ENCODE measurements around the gene BMF.

BMF gene

GRCh38 chr15:40053831-40054604 is 54.7 kb downstream of the BMF start:
- DNase-seq (ENCODE audit: low read depth), result no peak
- no peak overlapping the region for H3K4me3 ChIP-seq (ENCODE audit: low read depth, low read length)

- no peak for DNase-seq (ENCODE audit: low read depth)
- H3K4me3 ChIP-seq (ENCODE audit: low read depth, low read length), result no peak overlapping the region
Observed at GRCh38 chr15:40053079-40053830, 55.4 kb downstream of the BMF start.

- no peak overlapping the region for H3K4me3 ChIP-seq (ENCODE audit: low read depth, low read length)
- no peak for DNase-seq (ENCODE audit: low read depth)
Observed at GRCh38 chr15:40052604-40053003, 56.1 kb downstream of the BMF start.

- no peak overlapping the region for H3K4me3 ChIP-seq (ENCODE audit: low read depth, low read length)
- no peak for DNase-seq (ENCODE audit: low read depth)
Observed at GRCh38 chr15:40051616-40052415, 56.9 kb downstream of the BMF start.

- no peak for DNase-seq (ENCODE audit: low read depth)
- H3K4me3 ChIP-seq (ENCODE audit: low read depth, low read length), result no peak overlapping the region
Observed at GRCh38 chr15:40050788-40051470, 57.8 kb downstream of the BMF start.

GRCh38 chr15:40048926-40049475 is 59.7 kb downstream of the BMF start:
- H3K4me3 ChIP-seq (ENCODE audit: low read depth, low read length), result no peak overlapping the region
- DNase-seq (ENCODE audit: low read depth), result no peak

- no peak for DNase-seq (ENCODE audit: low read depth)
- no peak overlapping the region for H3K4me3 ChIP-seq (ENCODE audit: low read depth, low read length)
Observed at GRCh38 chr15:40048211-40048792, 60.4 kb downstream of the BMF start.

- DNase-seq (ENCODE audit: low read depth), result peak; percentile 59
- no peak overlapping the region for H3K4me3 ChIP-seq (ENCODE audit: low read depth, low read length)
Observed at GRCh38 chr15:40047415-40048210, 61.1 kb downstream of the BMF start.

- no peak overlapping the region for H3K4me3 ChIP-seq (ENCODE audit: low read depth, low read length)
- DNase-seq (ENCODE audit: low read depth), result peak; percentile 50
Observed at GRCh38 chr15:40046721-40047414, 61.8 kb downstream of the BMF start.

- DNase-seq (ENCODE audit: low read depth), result no peak
- no peak overlapping the region for H3K4me3 ChIP-seq (ENCODE audit: low read depth, low read length)
Observed at GRCh38 chr15:40045572-40046217, 63.0 kb downstream of the BMF start.

GRCh38 chr15:40044717-40045571 is 63.7 kb downstream of the BMF start:
- DNase-seq (ENCODE audit: low read depth), result no peak
- peak overlapping the region; percentile 34 for H3K4me3 ChIP-seq (ENCODE audit: low read depth, low read length)

GRCh38 chr15:40043927-40044716 is 64.6 kb downstream of the BMF start:
- no peak overlapping the region for H3K4me3 ChIP-seq (ENCODE audit: low read depth, low read length)
- no peak for DNase-seq (ENCODE audit: low read depth)

- DNase-seq (ENCODE audit: low read depth), result no peak
- H3K4me3 ChIP-seq (ENCODE audit: low read depth, low read length), result no peak overlapping the region
Observed at GRCh38 chr15:40042791-40043320, 65.8 kb downstream of the BMF start.

GRCh38 chr15:40040770-40041169 is 67.9 kb downstream of the BMF start:
- no peak for DNase-seq (ENCODE audit: low read depth)
- H3K4me3 ChIP-seq (ENCODE audit: low read depth, low read length), result no peak overlapping the region

- H3K4me3 ChIP-seq (ENCODE audit: low read depth, low read length), result no peak overlapping the region
- no peak for DNase-seq (ENCODE audit: low read depth)
Observed at GRCh38 chr15:40040293-40040635, 68.4 kb downstream of the BMF start.
